ENCODE data around the gene COL18A1.

The COL18A1 gene

GRCh38 chr21:45468971-45469272, 64.0 kb downstream of the COL18A1 start:
- DNase-seq (ENCODE audit: low read depth), result no peak

GRCh38 chr21:45469273-45470086, 64.5 kb downstream of the COL18A1 start:
- no peak for DNase-seq (ENCODE audit: low read depth)

GRCh38 chr21:45470087-45470515, 65.1 kb downstream of the COL18A1 start:
- DNase-seq (ENCODE audit: low read depth), result no peak

GRCh38 chr21:45470773-45471524, 66.0 kb downstream of the COL18A1 start:
- no peak for DNase-seq (ENCODE audit: low read depth)

- DNase-seq (ENCODE audit: low read depth), result no peak
Observed at GRCh38 chr21:45471525-45472221, 66.7 kb downstream of the COL18A1 start.

GRCh38 chr21:45472445-45473365, 67.7 kb downstream of the COL18A1 start:
- DNase-seq (ENCODE audit: low read depth), result no peak

GRCh38 chr21:45473496-45474322, 68.7 kb downstream of the COL18A1 start:
- no peak for DNase-seq (ENCODE audit: low read depth)

- no peak for DNase-seq (ENCODE audit: low read depth)
Observed at GRCh38 chr21:45474323-45474950, 69.5 kb downstream of the COL18A1 start.

GRCh38 chr21:45475004-45475685, 70.2 kb downstream of the COL18A1 start:
- DNase-seq (ENCODE audit: low read depth), result no peak

- DNase-seq (ENCODE audit: low read depth), result no peak
Observed at GRCh38 chr21:45475797-45476570, 71.0 kb downstream of the COL18A1 start.

- DNase-seq (ENCODE audit: low read depth), result no peak
Observed at GRCh38 chr21:45476582-45476981, 71.6 kb downstream of the COL18A1 start.

- DNase-seq (ENCODE audit: low read depth), result no peak
Observed at GRCh38 chr21:45477176-45478114, 72.5 kb downstream of the COL18A1 start.

GRCh38 chr21:45478115-45478801, 73.3 kb downstream of the COL18A1 start:
- peak; percentile 68 for DNase-seq (ENCODE audit: low read depth)

- DNase-seq (ENCODE audit: low read depth), result no peak
Observed at GRCh38 chr21:45478816-45479669, 74.1 kb downstream of the COL18A1 start.

- DNase-seq (ENCODE audit: low read depth), result no peak
Observed at GRCh38 chr21:45479691-45480675, 75.0 kb downstream of the COL18A1 start.

Data from stimulated activated CD8-positive, alpha-beta memory T cell treated with anti-CD3 and anti-CD28 coated beads, Interleukin-15, amount 100 ng/mL, for 1 hour (primary cell).